ENCODE results near the gene MAGED2. TPM values are rescaled to one million over a fixed set of nuclear protein-coding genes. Genes with fewer than 3 reads are reported as not detected.
A peak's percentile ranks its signal among the peaks of the same experiment; 100 is the strongest.

MAGED2 gene
- total and polyA plus RNA-seq, 9 donors, result 190 to 302 (median 250) TPM

GRCh38 chrX:54808605-54809483 lies 1.3 kb downstream of the MAGED2 start:
- peak; percentile 94 to 95 (median 94) for DNase-seq
- Histone ChIP-seq H3K9me3 (no peaks in the 10 kb centered on the region), H3K27me3 (no peaks in the 10 kb centered on the region), H3K4me1 (ENCODE audit: insufficient read depth) (peaks cover 4% of the 10 kb centered on the region), H3K27ac (peak overlapping the region; percentile 88 to 91), H3K36me3 (no peaks in the 10 kb centered on the region), H3K4me3 (peak overlapping the region; percentile 49)
- intact Hi-C loops (cut with DNase I), result no loop called here
- 30 to 51% (median 35%) methylated on average over 38 of the region's 38 CpGs for WGBS, 3 donors
- TF ChIP-seq CTCF (IDR thresholded peaks at IDR 0.05), result no peak
- no peak for TF ChIP-seq POLR2A (IDR thresholded peaks at IDR 0.05)
- TF ChIP-seq EP300 (IDR thresholded peaks at IDR 0.05), result no peak

DNA sequence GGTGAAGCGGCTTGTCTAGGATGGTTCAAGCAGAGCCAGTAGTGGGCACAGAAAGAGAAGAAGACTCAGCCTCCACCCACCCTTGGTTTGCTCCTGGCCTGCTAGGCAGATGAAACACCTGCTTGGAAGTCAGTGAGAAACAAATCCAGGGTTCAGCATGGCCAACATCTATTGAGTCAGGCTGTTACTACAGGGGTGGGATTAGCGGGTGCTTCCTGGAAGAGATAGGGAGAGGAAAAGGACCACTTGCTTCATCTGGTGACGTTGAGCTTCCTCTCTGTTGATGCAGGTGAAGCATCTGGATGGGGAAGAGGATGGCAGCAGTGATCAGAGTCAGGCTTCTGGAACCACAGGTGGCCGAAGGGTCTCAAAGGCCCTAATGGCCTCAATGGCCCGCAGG lies 3.0 kb downstream of the MAGED2 start:
- WGBS, 3 donors, result 76 to 77% (median 76%) methylated on average over 5 of the region's 5 CpGs

GRCh38 chrX:54811301-54811885 lies 3.8 kb downstream of the MAGED2 start:
- H3K27me3 ChIP-seq, result no peaks in the 10 kb centered on the region
- no peak for TF ChIP-seq EP300 (IDR thresholded peaks at IDR 0.05)
- TF ChIP-seq CTCF (IDR thresholded peaks at IDR 0.05), result no peak
- no peak for TF ChIP-seq POLR2A (IDR thresholded peaks at IDR 0.05)
- intact Hi-C loops (cut with DNase I), result no loop called here
- H3K9me3 ChIP-seq, result no peaks in the 10 kb centered on the region
- no peaks in the 10 kb centered on the region for H3K36me3 ChIP-seq
- H3K4me3 ChIP-seq, result no peak overlapping the region
- H3K4me1 ChIP-seq (ENCODE audit: insufficient read depth), result peaks cover 4% of the 10 kb centered on the region
- WGBS, 3 donors, result 72 to 73% (median 73%) methylated on average over 9 of the region's 9 CpGs
- DNase-seq, result no peak
- no peak overlapping the region for H3K27ac ChIP-seq

More for the DNA sequence above, 3.0 kb downstream of the MAGED2 start:
- no peak for DNase-seq
- Histone ChIP-seq H3K27me3 (no peaks in the 10 kb centered on the region), H3K4me3 (no peak overlapping the region), H3K27ac (no peak overlapping the region), H3K36me3 (no peaks in the 10 kb centered on the region), H3K9me3 (no peaks in the 10 kb centered on the region), H3K4me1 (ENCODE audit: insufficient read depth) (peaks cover 4% of the 10 kb centered on the region)
- TF ChIP-seq CTCF (IDR thresholded peaks at IDR 0.05) (no peak), EP300 (IDR thresholded peaks at IDR 0.05) (no peak), POLR2A (IDR thresholded peaks at IDR 0.05) (no peak)
- intact Hi-C loops (cut with DNase I), result no loop called here

DNA sequence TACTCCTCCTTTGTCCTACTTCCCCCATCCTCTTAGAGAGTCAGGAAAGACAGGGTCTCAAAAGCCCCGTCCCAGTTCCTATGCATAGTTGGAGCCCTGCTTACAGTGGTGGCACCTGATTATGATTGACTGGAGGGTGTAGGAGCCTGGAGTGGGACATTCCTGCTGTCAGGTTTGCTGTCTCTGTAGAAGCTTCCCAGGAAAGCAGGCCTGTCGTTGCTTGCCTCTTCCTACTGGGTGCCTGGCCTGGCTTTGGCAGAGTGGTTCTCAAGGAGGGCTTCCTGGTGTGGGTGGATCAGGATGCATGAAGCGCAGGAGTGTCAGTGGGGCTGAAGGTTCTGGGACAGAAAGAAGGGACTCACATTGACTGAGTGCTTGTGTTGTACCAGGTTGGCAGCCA lies 4.8 kb downstream of the MAGED2 start:
- TF ChIP-seq EP300 (IDR thresholded peaks at IDR 0.05), result no peak
- no peak for TF ChIP-seq POLR2A (IDR thresholded peaks at IDR 0.05)
- Histone ChIP-seq H3K4me3 (no peak overlapping the region), H3K36me3 (no peaks in the 10 kb centered on the region), H3K9me3 (no peaks in the 10 kb centered on the region), H3K27ac (no peak overlapping the region), H3K4me1 (ENCODE audit: insufficient read depth) (peaks cover 4% of the 10 kb centered on the region), H3K27me3 (no peaks in the 10 kb centered on the region)
- intact Hi-C loops (cut with DNase I), result no loop called here
- DNase-seq, result no peak
- 71 to 80% (median 71%) methylated on average over 3 of the region's 3 CpGs for WGBS, 3 donors
